DMS79 (cell line): ENCODE measurements around the gene CEP43.

Experiments
- DNase-seq: peaks from one replicate; lab custom pipeline; 2025; lab: John Stamatoyannopoulos, UW

Gene CEP43

DNA sequence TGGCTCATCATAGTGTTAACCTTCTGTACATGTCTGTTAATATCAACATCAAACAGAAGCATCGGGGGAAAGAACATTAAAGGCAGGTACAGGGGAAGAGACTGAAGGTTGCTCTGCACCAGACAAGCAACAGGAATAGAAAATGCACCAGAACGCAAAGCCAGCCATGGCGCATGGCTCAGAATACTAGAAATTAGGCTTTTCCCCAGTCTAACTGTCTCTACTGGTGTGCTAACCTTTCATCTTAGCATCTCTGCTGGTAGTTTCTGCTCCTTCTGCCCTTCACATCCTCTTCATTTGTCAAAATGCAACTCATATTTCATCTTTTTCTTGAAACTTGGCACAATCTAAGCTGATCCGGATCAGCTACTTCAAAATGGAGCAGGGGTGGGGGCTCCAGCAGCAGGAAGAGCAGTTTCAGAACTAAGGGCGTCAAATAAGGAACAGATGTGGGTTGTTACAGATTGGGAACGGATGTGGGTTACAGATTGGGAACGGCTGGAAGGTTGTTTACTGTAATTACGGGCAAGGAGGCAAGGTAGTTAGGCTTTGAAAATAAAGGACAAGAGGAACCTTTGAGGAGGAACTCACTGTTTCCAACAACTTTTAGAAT lies 29.7 kb upstream of the CEP43 start:
- no peak for DNase-seq

GRCh38 chr6:166970091-166970490 lies 29.1 kb upstream of the CEP43 start:
- no peak for DNase-seq

- DNase-seq = no peak
Measured at GRCh38 chr6:166970776-166971175, 28.4 kb upstream of the CEP43 start.

- no peak for DNase-seq
Measured at GRCh38 chr6:166971271-166971670, 27.9 kb upstream of the CEP43 start.

GRCh38 chr6:166972101-166972500 lies 27.1 kb upstream of the CEP43 start:
- DNase-seq = no peak

- DNase-seq = no peak
Measured at GRCh38 chr6:166976636-166977035, 22.6 kb upstream of the CEP43 start.

DNA sequence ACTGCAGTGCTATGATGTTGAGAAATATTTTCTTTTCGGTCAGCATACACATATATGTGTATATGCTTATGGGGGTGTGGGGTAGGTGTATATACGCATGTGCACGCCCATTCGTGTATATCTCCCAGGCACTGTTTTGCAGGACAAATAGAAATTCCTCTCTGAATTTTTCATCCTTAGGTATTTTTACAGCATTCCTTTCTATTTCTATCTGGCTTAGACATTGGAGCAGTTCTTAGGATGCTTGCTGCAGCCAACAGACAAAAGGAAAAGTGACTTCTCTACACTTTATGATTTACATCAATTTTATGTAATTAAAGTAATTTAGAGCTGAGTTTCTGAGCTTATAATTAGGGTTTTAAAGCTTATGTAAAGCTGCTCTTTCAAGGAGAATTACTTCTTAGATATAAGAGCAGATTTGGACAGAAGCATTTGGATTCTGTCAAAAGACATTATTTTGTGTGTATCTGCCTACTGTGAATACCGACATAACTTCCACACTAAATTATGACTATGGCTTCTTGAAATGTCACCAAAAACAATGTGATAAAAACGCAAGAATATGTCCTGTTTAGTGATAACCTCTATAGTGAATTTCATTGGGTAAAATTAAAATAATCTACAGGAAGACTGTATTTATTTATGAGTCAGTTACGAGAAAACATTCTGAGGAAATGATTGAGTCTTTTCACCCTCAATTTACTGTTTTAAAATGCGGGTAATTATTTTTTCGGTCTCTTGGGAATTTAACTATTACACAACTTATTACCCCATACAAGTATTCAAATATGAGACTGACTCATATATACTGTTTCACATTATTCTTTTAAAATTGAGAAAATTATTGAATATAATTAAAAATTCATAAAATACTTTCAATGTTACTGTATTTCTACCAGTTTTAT lies 21.3 kb upstream of the CEP43 start:
- no peak for DNase-seq

DNA sequence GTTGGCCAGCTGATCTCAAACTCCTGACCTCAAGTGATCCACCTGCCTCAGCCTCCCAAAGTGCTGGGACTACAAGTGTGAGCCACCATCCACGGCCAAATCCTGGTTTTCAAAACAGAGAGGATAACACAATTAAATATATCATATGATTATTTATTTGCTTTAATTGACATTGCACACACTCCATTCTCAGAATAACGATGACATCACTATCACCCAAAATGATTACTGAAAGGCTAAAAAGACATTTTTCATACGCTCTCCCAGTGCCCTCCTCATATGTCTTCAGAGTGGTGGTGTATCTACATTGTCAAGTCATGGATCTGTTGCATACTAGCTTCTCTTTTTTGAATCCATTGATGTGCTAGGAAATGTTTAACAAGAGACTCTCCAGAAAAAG lies 18.5 kb upstream of the CEP43 start:
- DNase-seq = no peak

DNA sequence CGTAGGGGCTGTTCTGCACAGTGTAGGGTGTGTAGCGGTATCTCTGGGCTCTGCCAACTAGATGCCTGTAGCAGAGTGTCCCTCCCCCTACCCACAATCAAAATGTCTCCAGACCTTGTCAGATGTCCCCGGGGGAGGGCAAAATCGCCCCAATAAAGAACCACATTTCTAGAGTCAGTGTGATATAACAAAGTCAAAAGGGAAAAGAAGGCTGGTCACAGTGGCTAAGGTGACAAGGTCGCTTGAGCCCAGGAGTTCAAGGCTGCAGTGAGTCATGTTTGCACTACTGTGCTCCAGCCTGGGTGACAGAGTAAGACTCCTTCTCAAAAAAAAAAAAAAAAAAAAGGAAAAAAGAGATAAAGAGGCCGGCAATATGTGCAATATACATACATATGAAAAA lies 11.7 kb upstream of the CEP43 start:
- no peak for DNase-seq

- DNase-seq = no peak
Measured at GRCh38 chr6:166987930-166988329, 11.3 kb upstream of the CEP43 start.

- no peak for DNase-seq
Measured at GRCh38 chr6:166988674-166989201, 10.5 kb upstream of the CEP43 start.

DNA sequence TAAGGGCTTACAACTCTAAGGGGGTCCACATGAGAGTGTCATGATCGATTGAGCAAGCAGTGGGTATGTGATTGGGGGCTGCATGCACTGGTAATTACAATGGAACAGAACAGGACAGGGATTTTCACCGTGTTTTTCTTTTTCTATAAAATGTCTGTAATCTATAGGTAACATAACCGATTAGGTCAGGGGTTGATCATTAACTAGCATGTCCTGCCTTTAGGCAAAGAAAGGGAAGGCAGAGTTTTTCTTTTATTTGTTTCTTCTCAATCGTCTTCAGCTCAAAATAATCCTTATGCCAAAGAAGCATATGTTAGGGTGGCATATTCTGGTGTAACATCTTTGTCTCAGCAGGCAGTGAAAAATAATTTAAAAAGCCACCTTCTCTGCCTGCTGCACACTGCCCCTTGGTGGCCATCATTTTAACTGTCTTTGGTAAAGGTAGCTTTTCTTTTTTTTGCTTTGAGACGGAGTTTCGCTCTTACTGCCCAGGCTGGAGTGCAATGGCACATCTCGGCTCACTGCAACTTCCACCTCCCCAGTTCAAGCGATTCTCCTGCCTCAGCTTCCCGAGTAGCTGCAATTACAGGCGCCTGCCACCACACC lies 9.7 kb upstream of the CEP43 start:
- DNase-seq = no peak

GRCh38 chr6:166996406-166996805 lies 2.8 kb upstream of the CEP43 start:
- no peak for DNase-seq

- no peak for DNase-seq
Measured at GRCh38 chr6:166997348-166997747, 1.8 kb upstream of the CEP43 start.

GRCh38 chr6:166997768-166998255 lies 1.4 kb upstream of the CEP43 start:
- peak; percentile 33 for DNase-seq

GRCh38 chr6:166998256-166999144 lies 697 bp upstream of the CEP43 start:
- no peak for DNase-seq

DNA sequence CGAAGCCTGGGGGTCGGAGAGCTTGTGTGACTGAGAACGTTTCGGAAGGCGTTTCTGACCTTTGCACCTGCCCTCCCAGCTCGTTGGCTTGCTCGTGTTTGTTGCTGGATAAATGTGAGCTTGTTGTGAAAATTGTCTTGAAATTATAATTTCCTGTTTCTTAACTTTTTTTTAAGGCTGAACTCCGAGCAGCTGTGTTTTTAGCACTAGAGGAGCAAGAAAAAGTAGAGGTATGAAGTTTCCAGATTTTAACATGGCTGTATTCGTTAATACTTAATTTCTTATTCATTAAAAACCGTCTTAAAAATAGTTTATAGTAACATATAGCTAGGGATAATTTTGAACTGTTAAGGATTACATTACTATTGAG lies 672 bp downstream of the CEP43 start:
- no peak for DNase-seq

DNA sequence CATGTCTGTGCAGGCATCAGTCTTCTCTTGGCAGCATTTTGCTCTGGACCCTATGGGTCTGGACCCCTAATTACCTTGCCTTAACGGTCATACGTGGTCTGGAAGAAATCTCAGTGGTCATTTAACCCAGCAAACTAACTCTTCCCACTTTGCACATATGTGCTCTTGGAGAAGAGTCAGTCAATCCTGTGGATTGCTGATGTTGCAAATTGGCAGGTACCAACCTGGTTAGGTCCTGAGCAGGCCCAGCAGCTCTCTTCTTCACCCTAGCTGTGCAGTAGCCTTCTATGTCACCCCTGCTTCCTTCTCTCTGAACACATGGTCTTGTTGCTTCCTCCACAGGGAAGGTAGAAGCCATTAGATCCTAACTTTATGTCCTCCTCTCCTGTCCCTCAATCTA lies 1.6 kb downstream of the CEP43 start:
- no peak for DNase-seq

- DNase-seq = no peak
Measured at GRCh38 chr6:167005350-167006159, 6.4 kb downstream of the CEP43 start.

GRCh38 chr6:167007985-167008384 lies 8.8 kb downstream of the CEP43 start:
- DNase-seq = no peak

GRCh38 chr6:167013067-167013466 lies 13.9 kb downstream of the CEP43 start:
- DNase-seq = no peak
